ENCODE measurements around the gene LILRA6. TPM values are rescaled to one million over a fixed set of nuclear protein-coding genes. Genes with fewer than 3 reads are reported as not detected.

Gene LILRA6
- total and polyA plus RNA-seq, 2 of the 13 experiments (the other 11 are each of a cell fraction or from before 2014, with no cell fraction given): not detected

GRCh38 chr19:54190503-54191010, 52.0 kb downstream of the LILRA6 start (continued):
- TF ChIP-seq ZNF614 (CRISPR knock-in tag; IDR thresholded peaks at IDR 0.05; ENCODE audit: borderline replicate concordance): no peak
- no peak for TF ChIP-seq MXI1 (IDR thresholded peaks at IDR 0.05; ENCODE audit: borderline replicate concordance, low read depth, low read length)
- TF ChIP-seq ZNF34 (CRISPR knock-in tag; IDR thresholded peaks at IDR 0.05; ENCODE audit: borderline replicate concordance): no peak
- no peak for TF ChIP-seq AGO1 (IDR thresholded peaks at IDR 0.05; ENCODE audit: low read depth, low read length, poor library complexity, severe bottlenecking)
- TF ChIP-seq SAFB2 (CRISPR knock-in tag; IDR thresholded peaks at IDR 0.05; ENCODE audit: borderline replicate concordance, low read depth): no peak
- TF ChIP-seq SNRNP70 (IDR thresholded peaks at IDR 0.05; ENCODE audit: low read depth, low read length): no peak
- peak; percentile 81; the same call in 1 of the 2 replicates for TF ChIP-seq HNF4G (IDR thresholded peaks at IDR 0.05; ENCODE audit: borderline replicate concordance, low read depth, low read length)
- TF ChIP-seq HNF4G (CRISPR knock-in tag; IDR thresholded peaks at IDR 0.05; ENCODE audit: borderline replicate concordance, low read depth): no peak
- TF ChIP-seq, protein P1, sequence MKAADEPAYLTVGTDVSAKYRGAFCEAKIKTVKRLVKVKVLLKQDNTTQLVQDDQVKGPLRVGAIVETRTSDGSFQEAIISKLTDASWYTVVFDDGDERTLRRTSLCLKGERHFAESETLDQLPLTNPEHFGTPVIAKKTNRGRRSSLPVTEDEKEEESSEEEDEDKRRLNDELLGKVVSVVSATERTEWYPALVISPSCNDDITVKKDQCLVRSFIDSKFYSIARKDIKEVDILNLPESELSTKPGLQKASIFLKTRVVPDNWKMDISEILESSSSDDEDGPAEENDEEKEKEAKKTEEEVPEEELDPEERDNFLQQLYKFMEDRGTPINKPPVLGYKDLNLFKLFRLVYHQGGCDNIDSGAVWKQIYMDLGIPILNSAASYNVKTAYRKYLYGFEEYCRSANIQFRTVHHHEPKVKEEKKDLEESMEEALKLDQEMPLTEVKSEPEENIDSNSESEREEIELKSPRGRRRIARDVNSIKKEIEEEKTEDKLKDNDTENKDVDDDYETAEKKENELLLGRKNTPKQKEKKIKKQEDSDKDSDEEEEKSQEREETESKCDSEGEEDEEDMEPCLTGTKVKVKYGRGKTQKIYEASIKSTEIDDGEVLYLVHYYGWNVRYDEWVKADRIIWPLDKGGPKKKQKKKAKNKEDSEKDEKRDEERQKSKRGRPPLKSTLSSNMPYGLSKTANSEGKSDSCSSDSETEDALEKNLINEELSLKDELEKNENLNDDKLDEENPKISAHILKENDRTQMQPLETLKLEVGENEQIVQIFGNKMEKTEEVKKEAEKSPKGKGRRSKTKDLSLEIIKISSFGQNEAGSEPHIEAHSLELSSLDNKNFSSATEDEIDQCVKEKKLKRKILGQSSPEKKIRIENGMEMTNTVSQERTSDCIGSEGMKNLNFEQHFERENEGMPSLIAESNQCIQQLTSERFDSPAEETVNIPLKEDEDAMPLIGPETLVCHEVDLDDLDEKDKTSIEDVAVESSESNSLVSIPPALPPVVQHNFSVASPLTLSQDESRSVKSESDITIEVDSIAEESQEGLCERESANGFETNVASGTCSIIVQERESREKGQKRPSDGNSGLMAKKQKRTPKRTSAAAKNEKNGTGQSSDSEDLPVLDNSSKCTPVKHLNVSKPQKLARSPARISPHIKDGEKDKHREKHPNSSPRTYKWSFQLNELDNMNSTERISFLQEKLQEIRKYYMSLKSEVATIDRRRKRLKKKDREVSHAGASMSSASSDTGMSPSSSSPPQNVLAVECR (CRISPR knock-in tag; IDR thresholded peaks at IDR 0.05; ENCODE audit: borderline replicate concordance): no peak
- TF ChIP-seq GATA4 (IDR thresholded peaks at IDR 0.05; ENCODE audit: borderline replicate concordance, low read depth): no peak; the same call in 1 of the 2 replicates
- no peak for TF ChIP-seq HMGA1 (CRISPR knock-in tag; conservative IDR thresholded peaks at IDR 0.05)
- no peak for TF ChIP-seq RFX5 (IDR thresholded peaks at IDR 0.05; ENCODE audit: low read depth, low read length)
- no peak for TF ChIP-seq MAFF (IDR thresholded peaks at IDR 0.05; ENCODE audit: low read depth, low read length)
- TF ChIP-seq, protein P2, sequence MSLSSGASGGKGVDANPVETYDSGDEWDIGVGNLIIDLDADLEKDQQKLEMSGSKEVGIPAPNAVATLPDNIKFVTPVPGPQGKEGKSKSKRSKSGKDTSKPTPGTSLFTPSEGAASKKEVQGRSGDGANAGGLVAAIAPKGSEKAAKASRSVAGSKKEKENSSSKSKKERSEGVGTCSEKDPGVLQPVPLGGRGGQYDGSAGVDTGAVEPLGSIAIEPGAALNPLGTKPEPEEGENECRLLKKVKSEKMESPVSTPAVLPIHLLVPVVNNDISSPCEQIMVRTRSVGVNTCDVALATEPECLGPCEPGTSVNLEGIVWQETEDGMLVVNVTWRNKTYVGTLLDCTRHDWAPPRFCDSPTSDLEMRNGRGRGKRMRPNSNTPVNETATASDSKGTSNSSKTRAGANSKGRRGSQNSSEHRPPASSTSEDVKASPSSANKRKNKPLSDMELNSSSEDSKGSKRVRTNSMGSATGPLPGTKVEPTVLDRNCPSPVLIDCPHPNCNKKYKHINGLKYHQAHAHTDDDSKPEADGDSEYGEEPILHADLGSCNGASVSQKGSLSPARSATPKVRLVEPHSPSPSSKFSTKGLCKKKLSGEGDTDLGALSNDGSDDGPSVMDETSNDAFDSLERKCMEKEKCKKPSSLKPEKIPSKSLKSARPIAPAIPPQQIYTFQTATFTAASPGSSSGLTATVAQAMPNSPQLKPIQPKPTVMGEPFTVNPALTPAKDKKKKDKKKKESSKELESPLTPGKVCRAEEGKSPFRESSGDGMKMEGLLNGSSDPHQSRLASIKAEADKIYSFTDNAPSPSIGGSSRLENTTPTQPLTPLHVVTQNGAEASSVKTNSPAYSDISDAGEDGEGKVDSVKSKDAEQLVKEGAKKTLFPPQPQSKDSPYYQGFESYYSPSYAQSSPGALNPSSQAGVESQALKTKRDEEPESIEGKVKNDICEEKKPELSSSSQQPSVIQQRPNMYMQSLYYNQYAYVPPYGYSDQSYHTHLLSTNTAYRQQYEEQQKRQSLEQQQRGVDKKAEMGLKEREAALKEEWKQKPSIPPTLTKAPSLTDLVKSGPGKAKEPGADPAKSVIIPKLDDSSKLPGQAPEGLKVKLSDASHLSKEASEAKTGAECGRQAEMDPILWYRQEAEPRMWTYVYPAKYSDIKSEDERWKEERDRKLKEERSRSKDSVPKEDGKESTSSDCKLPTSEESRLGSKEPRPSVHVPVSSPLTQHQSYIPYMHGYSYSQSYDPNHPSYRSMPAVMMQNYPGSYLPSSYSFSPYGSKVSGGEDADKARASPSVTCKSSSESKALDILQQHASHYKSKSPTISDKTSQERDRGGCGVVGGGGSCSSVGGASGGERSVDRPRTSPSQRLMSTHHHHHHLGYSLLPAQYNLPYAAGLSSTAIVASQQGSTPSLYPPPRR (CRISPR knock-in tag; IDR thresholded peaks at IDR 0.05; ENCODE audit: borderline replicate concordance): no peak
- no peak; the same call in 1 of the 2 replicates for TF ChIP-seq SALL1 (CRISPR knock-in tag; IDR thresholded peaks at IDR 0.05)
- no peak for TF ChIP-seq ZNF552 (CRISPR knock-in tag; IDR thresholded peaks at IDR 0.05; ENCODE audit: borderline replicate concordance)
- 0 out of 2 replicates have a peak, but pooled peaks have one; percentile 44 for TF ChIP-seq ZNF563 (CRISPR knock-in tag; IDR thresholded peaks at IDR 0.05)
- TF ChIP-seq MYC (CRISPR knock-in tag; IDR thresholded peaks at IDR 0.05; ENCODE audit: borderline replicate concordance): peak; percentile 4; the same call in 1 of the 2 replicates
- no peak for TF ChIP-seq ZNF446 (CRISPR knock-in tag; IDR thresholded peaks at IDR 0.05)
- TF ChIP-seq ZNF615 (CRISPR knock-in tag; IDR thresholded peaks at IDR 0.05; ENCODE audit: borderline replicate concordance): no peak
- no peak; the same call in 1 of the 2 replicates for TF ChIP-seq ATF7-NPFF (CRISPR knock-in tag; IDR thresholded peaks at IDR 0.05; ENCODE audit: low read depth)

Data from HepG2 (cell line).